Naive B cell (primary cell): Measurements from ENCODE around the gene KNL1. TPM values are rescaled to one million over a fixed set of nuclear protein-coding genes. Genes with fewer than 3 reads are reported as not detected.

Source experiments
- ATAC-seq, 2 donors: fragments of 150-1000 bp; cut with Tn5 transposase; 2 replicates each; pipeline ENCODE4 v1.10.0; 2021; ENCODE audit warnings: low read depth in 2 of 2, mild to moderate bottlenecking in 2 of 2, moderate library complexity in 2 of 2
- DNase-seq: peaks from one replicate; pipeline ENCODE4 v3.0.0; 2022
- H3K27ac Mint-ChIP-seq, 6 donors: one replicate each; pipeline ENCODE4 v1.8.0; 2020 to 2022; ENCODE audit warnings: mild to moderate bottlenecking in 6 of 6, mixed read lengths in 6 of 6, moderate library complexity in 5 of 6, inconsistent platforms in 2 of 6
- H3K27me3 Mint-ChIP-seq, 3 donors: one replicate each; pipeline ENCODE4 v1.8.0; 2021 to 2022; ENCODE audit warnings: mixed read lengths in 3 of 3, mild to moderate bottlenecking in 1 of 3
- H3K36me3 Mint-ChIP-seq, 2 donors: one replicate each; pipeline ENCODE4 v1.8.0; 2020 to 2022; ENCODE audit warnings: mixed read lengths in 2 of 2, inconsistent platforms in 1 of 2, mild to moderate bottlenecking in 1 of 2
- H3K4me1 Mint-ChIP-seq, 3 donors: one replicate each; pipeline ENCODE4 v1.8.0; 2020 to 2022; ENCODE audit warnings: mixed read lengths in 3 of 3, inconsistent platforms in 1 of 3, mild to moderate bottlenecking in 1 of 3, moderate library complexity in 1 of 3
- H3K4me3 Mint-ChIP-seq, 8 donors: one replicate each; pipeline ENCODE4 v1.8.0; 2020 to 2022; ENCODE audit warnings: mild to moderate bottlenecking in 8 of 8, mixed read lengths in 8 of 8, moderate library complexity in 8 of 8, inconsistent platforms in 2 of 8
- H3K9me3 Mint-ChIP-seq, 7 donors: one replicate each; pipeline ENCODE4 v1.8.0; 2020 to 2022; ENCODE audit warnings: mixed read lengths in 7 of 7, mild to moderate bottlenecking in 5 of 7, inconsistent platforms in 2 of 7, moderate library complexity in 1 of 7
- polyA plus RNA-seq, 6 donors: library from polyadenylated mRNA; unstranded; fragments of 300-500 nt; fragmentation: Illumina TruSeq; gene quantifications; one replicate each; pipeline ENCODE4 v1.2.3, GENCODE V29; 2021; ENCODE audit warnings: low read depth in 6 of 6

KNL1 gene
- polyA plus RNA-seq, 6 donors from 2014 or later = 0.96 to 2.1 (median 1.5) TPM

DNA sequence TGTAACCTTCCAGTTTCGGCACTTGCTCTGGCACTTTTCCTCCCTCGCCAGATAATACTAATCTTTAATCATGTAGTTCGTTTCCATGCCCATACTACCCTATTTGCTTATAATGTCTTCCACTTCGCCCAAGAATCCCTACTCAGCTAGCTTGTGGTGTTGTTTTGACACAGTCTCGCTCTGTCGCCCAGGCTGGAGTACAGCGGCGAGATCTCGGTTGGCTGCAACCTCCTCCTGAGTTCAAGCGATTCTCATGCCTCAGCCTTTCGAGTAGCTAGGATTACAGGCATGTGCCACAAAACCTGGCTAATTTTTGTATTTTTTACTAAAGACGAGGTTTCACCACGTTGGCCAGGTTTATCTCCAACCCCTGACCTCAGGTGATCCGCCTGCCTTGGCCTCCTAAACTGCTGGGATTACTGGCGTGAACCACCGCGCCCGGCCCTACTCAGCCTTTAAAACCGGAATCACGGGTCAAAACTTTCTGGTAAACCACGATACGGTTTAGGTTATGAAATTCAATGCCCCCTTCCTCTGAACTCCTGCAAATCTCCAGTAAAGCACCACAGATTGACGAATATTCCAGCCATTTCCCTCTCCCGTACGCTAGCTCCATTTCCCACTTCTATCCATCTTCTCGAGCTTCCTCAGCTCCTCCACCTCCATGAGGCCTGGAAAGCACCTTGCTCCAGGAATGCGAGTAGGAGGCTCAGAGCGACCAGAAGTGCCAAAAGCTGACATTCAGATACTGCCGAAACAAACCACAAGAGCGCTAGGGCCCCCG is 100.0 kb downstream of the KNL1 start:
- Mint-ChIP-seq H3K9me3 (no peaks in the 10 kb centered on the region), H3K4me3 (peak overlapping the region; percentile 92 to 99 (median 99)), H3K36me3 (peaks cover 6 to 8% of the 10 kb centered on the region in 2 donors), H3K4me1 (peaks cover 20 to 31% (median 22%) of the 10 kb centered on the region in 3 donors), H3K27ac (peak overlapping the region; percentile 93 to 99 (median 98)), H3K27me3 (no peaks in the 10 kb centered on the region)
- DNase-seq (peak; percentile 5), ATAC-seq (no peak)

DNA sequence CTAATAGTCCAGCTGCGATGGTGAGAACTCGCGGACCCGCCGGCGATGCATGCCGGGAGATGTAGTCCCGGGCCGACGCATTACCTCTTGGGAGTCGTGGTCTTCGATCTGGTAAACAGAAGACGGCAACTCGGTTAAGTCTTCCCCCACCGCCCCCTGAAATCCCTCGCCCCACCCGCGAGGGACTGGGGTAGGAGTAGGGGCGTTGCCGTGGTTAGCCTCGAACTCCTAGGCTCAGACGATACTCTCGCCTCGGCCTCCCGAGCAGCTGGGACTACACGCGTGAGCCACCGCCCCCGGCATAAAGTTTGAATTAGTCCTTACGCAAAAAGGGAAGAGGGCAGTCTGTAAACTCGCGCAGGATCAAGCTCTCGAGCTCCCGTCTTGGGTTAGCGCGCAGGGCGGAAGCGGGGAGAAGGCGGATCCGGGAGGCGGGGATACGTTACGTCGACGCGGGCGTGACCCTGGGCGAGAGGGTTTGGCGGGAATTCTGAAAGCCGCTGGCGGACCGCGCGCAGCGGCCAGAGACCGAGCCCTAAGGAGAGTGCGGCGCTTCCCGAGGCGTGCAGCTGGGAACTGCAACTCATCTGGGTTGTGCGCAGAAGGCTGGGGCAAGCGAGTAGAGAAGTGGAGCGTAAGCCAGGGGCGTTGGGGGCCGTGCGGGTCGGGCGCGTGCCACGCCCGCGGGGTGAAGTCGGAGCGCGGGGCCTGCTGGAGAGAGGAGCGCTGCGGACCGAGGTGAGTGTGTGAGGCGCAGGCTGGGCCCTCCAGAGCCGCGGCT is 100.8 kb downstream of the KNL1 start, which contains the start of gene RAD51:
Gene RAD51 (plus strand): TSS at position 487 of the 781 bp plus-strand sequence. CDS start 3,585 bp downstream, outside the sequence.
- Mint-ChIP-seq H3K9me3 (no peaks in the 10 kb centered on the region), H3K4me3 (peak within 1 kb of the TSS; percentile 92 to 99 (median 99)), H3K36me3 (peaks cover under 1 to 2% of the 10 kb centered on the region in 2 donors), H3K27me3 (no peaks in the 10 kb centered on the region), H3K4me1 (peaks cover 15 to 26% (median 22%) of the 10 kb centered on the region in 3 donors), H3K27ac (peak within 1 kb of the TSS; percentile 93 to 99 (median 98))
- ATAC-seq (peak; percentile 86), DNase-seq (peak; percentile 93)

DNA sequence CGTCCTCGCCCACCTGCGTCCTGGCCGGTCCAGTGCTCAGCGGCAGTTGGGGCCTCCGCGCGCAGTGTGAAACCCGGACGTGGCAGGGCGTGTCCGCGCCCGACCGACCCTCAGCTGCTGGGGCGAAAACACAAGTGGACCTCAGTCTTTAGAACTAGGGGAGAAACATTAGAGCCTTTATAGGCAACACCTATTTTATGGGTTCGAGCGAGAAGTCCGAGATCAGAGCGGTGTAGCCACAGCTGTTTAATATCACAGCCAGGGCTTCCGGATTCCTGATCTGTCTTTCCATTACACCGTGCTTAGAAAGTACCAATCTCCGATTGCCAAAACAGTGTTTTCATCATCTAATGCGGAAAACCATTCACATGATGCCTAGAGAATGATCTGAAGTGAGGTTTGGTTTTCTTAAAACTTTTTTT is 101.4 kb downstream of the KNL1 start:
- H3K4me1 Mint-ChIP-seq = peaks cover 14 to 26% (median 22%) of the 10 kb centered on the region in 3 donors
- no peaks in the 10 kb centered on the region for H3K27me3 Mint-ChIP-seq
- DNase-seq = no peak
- no peak for ATAC-seq
- peak overlapping the region in 5 of 6 donors; percentile 73 to 99 (median 93) for H3K27ac Mint-ChIP-seq
- H3K4me3 Mint-ChIP-seq = peak overlapping the region; percentile 92 to 99 (median 99)
- no peaks in the 10 kb centered on the region for H3K9me3 Mint-ChIP-seq
- no peaks in the 10 kb centered on the region for H3K36me3 Mint-ChIP-seq

DNA sequence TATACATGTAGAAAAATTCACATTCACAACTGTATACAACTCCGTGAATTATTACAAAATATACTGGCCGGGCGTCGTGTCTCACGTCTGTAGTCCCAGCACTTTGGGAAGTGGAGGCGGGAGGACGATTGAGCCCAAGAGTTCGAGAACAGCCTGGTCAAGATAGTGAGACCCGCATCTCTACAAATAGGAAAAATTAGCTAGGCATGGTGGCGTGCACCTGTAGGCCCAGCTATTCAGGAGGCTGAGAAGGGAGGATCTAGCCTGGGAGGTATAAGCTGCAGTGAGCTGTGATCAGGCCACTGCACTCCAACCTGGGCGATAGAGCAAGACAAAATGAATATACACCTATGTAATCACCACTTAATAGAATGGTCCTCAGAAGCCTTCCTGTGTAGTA is 102.2 kb downstream of the KNL1 start:
- peak overlapping the region in 1 of 6 donors; percentile 20 for H3K27ac Mint-ChIP-seq
- peaks cover 14 to 26% (median 22%) of the 10 kb centered on the region in 3 donors for H3K4me1 Mint-ChIP-seq
- no peaks in the 10 kb centered on the region for H3K27me3 Mint-ChIP-seq
- DNase-seq (no peak), ATAC-seq (no peak)
- H3K4me3 Mint-ChIP-seq = peak overlapping the region; percentile 92 to 99 (median 99)
- H3K36me3 Mint-ChIP-seq = no peaks in the 10 kb centered on the region
- no peaks in the 10 kb centered on the region for H3K9me3 Mint-ChIP-seq

DNA sequence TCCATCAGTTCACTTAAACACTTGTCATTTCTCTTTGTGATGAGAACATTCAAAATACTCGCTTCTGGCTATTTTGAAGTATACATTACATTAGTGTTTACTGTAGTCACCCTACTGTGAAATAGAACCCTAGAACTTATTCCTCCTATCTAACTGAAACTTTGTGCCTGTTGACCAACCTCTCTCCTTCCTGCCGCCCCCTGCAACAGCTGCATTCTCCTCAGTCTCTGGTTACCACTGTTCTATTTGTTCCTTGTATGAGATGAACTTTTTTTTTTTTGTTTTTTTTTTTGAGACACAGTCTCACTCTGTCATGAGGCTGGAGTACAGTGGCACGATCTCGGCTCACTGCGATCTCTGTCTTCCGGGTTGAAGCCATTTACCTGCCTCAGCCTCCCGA is 103.9 kb downstream of the KNL1 start:
- Mint-ChIP-seq H3K4me3 (no peak overlapping the region), H3K36me3 (no peaks in the 10 kb centered on the region), H3K27me3 (no peaks in the 10 kb centered on the region), H3K27ac (no peak overlapping the region), H3K9me3 (no peaks in the 10 kb centered on the region), H3K4me1 (peaks cover 14 to 22% (median 22%) of the 10 kb centered on the region in 3 donors)
- ATAC-seq (no peak), DNase-seq (no peak)

DNA sequence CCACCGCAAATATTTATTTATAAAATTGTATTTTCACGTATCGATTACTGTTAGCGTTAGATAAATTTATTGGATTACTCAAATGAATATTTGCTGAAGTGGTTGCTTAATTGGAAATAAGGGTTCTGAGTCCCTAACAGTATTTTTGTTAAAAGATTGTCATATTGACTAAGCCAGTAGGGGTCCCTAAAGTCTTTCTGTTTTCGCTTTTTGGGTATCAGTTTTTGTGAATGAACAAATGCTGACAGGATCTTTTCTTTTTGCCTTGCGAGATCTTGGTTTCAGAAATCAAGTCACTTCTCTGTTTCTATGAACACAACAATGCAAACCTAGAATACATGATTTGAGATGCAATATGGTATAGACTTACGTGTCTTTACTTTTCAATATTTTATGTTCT is 108.0 kb downstream of the KNL1 start:
- no peaks in the 10 kb centered on the region for H3K36me3 Mint-ChIP-seq
- H3K27me3 Mint-ChIP-seq = no peaks in the 10 kb centered on the region
- H3K4me3 Mint-ChIP-seq = no peak overlapping the region
- DNase-seq (peak; percentile 5), ATAC-seq (no peak)
- H3K27ac Mint-ChIP-seq = no peak overlapping the region
- no peaks in the 10 kb centered on the region for H3K4me1 Mint-ChIP-seq
- no peaks in the 10 kb centered on the region for H3K9me3 Mint-ChIP-seq

DNA sequence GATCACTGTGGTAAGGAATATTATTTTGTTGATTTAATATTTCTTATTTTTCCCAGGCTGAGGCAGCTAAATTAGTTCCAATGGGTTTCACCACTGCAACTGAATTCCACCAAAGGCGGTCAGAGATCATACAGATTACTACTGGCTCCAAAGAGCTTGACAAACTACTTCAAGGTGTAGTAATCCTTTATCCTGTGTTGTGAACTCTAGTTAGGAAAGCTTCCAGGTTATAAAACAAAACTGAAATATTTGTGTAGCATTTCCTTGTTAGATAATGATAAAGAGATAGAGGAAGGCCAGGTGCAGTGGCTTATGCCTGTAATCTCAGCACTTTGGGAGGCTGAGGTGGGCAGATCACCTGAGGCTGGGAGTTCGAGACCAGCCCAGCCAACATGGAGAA is 112.1 kb downstream of the KNL1 start:
- H3K27ac Mint-ChIP-seq = no peak overlapping the region
- H3K9me3 Mint-ChIP-seq = no peaks in the 10 kb centered on the region
- no peak overlapping the region for H3K4me3 Mint-ChIP-seq
- H3K4me1 Mint-ChIP-seq = no peaks in the 10 kb centered on the region
- no peaks in the 10 kb centered on the region for H3K36me3 Mint-ChIP-seq
- no peak for DNase-seq
- no peak for ATAC-seq
- no peaks in the 10 kb centered on the region for H3K27me3 Mint-ChIP-seq

Other genes with a start within 250 kb of the KNL1 start
- not detected for gene PHGR1, start 243.2 kb upstream of the KNL1 start, polyA plus RNA-seq
- gene DISP2, start 236.0 kb upstream of the KNL1 start, polyA plus RNA-seq = under 1 TPM in 3 of 6 donors, not detected in 3; 0.23 to 0.47 (median 0.25) TPM
- 1 to 10 TPM; 2.8 to 6.4 (median 3.6) TPM for gene KNSTRN, start 211.5 kb upstream of the KNL1 start, polyA plus RNA-seq
- gene IVD, start 188.5 kb upstream of the KNL1 start, polyA plus RNA-seq = 10 to 100 TPM; 15.6 to 36.3 (median 22.2) TPM
- gene BAHD1, start 153.3 kb upstream of the KNL1 start, polyA plus RNA-seq = 1 to 10 TPM in 5 of 6 donors, under 1 TPM in 1; 0.37 to 3.0 (median 1.9) TPM
- gene CHST14, start 123.3 kb upstream of the KNL1 start, polyA plus RNA-seq = 1 to 10 TPM; 1.4 to 3.2 (median 2.2) TPM
- gene CCDC32, start 29.2 kb upstream of the KNL1 start, polyA plus RNA-seq = 100 to 1,000 TPM; 199 to 261 (median 219) TPM
- 10 to 100 TPM; 18.0 to 29.3 (median 25.6) TPM for gene RPUSD2, start 24.9 kb upstream of the KNL1 start, polyA plus RNA-seq
- 1 to 10 TPM in 2 of 6 donors, under 1 TPM in 3, not detected in 1; 0.28 to 1.8 (median 0.85) TPM for gene RAD51, start 100.9 kb downstream of the KNL1 start, polyA plus RNA-seq
- gene RMDN3, start 161.0 kb downstream of the KNL1 start, polyA plus RNA-seq = 10 to 100 TPM; 10.7 to 17.2 (median 12.1) TPM
- gene GCHFR, start 169.8 kb downstream of the KNL1 start, polyA plus RNA-seq = 10 to 100 TPM; 22.8 to 40.4 (median 27.6) TPM
- 1 to 10 TPM in 1 of 6 donors, under 1 TPM in 3, not detected in 2; 0.20 to 1.1 (median 0.49) TPM for gene C15orf62, start 175.7 kb downstream of the KNL1 start, polyA plus RNA-seq
- 10 to 100 TPM in 5 of 6 donors, 1 to 10 TPM in 1; 9.5 to 27.7 (median 12.9) TPM for gene ZFYVE19, start 212.8 kb downstream of the KNL1 start, polyA plus RNA-seq
- 10 to 100 TPM; 13.7 to 45.8 (median 28.7) TPM for gene DNAJC17, start 213.2 kb downstream of the KNL1 start, polyA plus RNA-seq
- gene PPP1R14D, start 234.5 kb downstream of the KNL1 start, polyA plus RNA-seq = not detected
- 1 to 10 TPM; 3.8 to 7.0 (median 5.4) TPM for gene SPINT1, start 249.8 kb downstream of the KNL1 start, polyA plus RNA-seq